CD4-positive, alpha-beta T cell treated with Interleukin-1 beta for 1 hour (primary cell): ENCODE data around the gene MXRA7.
"Not testable (repeated sequence)": the region's sequence is repeated elsewhere in the genome, so short reads cannot be mapped to it uniquely, and the experiment has no call there.

Experiments used
- DNase-seq, 2 donors: peaks; one replicate each; pipeline ENCODE4 v3.0.0-alpha.2; 2020 to 2022

MXRA7 gene

GRCh38 chr17:76714822-76715495 is 4.2 kb upstream of the MXRA7 start:
- peak; percentile 64 to 80 for DNase-seq

- DNase-seq, result no peak
These were observed 3.6 kb upstream of the MXRA7 start for GRCh38 chr17:76714336-76714735.

- no peak for DNase-seq
These were observed 3.0 kb upstream of the MXRA7 start for GRCh38 chr17:76713765-76714164.

- DNase-seq, result not testable (repeated sequence)
These were observed 1.6 kb upstream of the MXRA7 start for GRCh38 chr17:76712321-76712720.

GRCh38 chr17:76709951-76710862 is 558 bp downstream of the MXRA7 start:
- not testable (repeated sequence) for DNase-seq

GRCh38 chr17:76709077-76709950 is 1.5 kb downstream of the MXRA7 start:
- no peak for DNase-seq

GRCh38 chr17:76707985-76708807 is 2.6 kb downstream of the MXRA7 start:
- no peak for DNase-seq

- no peak for DNase-seq
These were observed 3.9 kb downstream of the MXRA7 start for GRCh38 chr17:76706817-76707216.

- no peak for DNase-seq
These were observed 6.0 kb downstream of the MXRA7 start for GRCh38 chr17:76704805-76705204.

- no peak for DNase-seq
These were observed 7.7 kb downstream of the MXRA7 start for GRCh38 chr17:76702941-76703637.

GRCh38 chr17:76702076-76702475 is 8.7 kb downstream of the MXRA7 start:
- DNase-seq, result no peak

GRCh38 chr17:76701471-76701967 is 9.2 kb downstream of the MXRA7 start:
- DNase-seq, result no peak

GRCh38 chr17:76700617-76701470 is 9.9 kb downstream of the MXRA7 start:
- peak; percentile 15 to 42 for DNase-seq

GRCh38 chr17:76700270-76700616 is 10.5 kb downstream of the MXRA7 start:
- no peak for DNase-seq

- not testable (repeated sequence) for DNase-seq
These were observed 12.2 kb downstream of the MXRA7 start for GRCh38 chr17:76698466-76698977.

GRCh38 chr17:76697702-76698465 is 12.9 kb downstream of the MXRA7 start:
- no peak for DNase-seq

- no peak for DNase-seq
These were observed 13.7 kb downstream of the MXRA7 start for GRCh38 chr17:76696763-76697701.
